ENCODE data around the gene SORCS1. TPM values are rescaled to one million over a fixed set of nuclear protein-coding genes. Genes with fewer than 3 reads are reported as not detected.

The SORCS1 gene
- polyA plus RNA-seq, 1 donor from 2014 or later, result not detected

DNA sequence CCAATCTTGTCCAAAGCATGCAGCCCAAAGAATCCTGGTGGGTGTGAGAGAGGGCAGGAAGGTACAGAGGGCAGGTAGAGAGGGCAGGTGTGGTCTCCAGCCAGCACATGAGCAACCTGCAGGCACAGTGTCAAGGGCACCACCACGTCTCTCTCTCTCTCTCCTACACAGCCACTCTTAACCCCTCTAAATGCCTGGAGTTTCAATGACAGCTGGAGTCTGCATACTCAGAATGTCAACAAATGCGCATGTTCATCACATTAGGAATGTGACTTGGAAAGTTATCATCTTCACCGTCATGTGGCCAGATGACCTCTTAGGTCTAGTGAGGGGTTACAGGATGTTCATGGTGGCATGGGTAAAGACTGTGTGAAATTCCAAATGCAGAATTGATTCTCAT, 456.8 kb downstream of the SORCS1 start:
- Mint-ChIP-seq H3K9me3 (no peaks in the 10 kb centered on the region), H3K4me3 (no peak overlapping the region), H3K27me3 (peaks cover 3% of the 10 kb centered on the region), H3K27ac (no peak overlapping the region), H3K4me1 (peaks cover 0 to 1% (median 1%) of the 10 kb centered on the region in 3 donors), H3K36me3 (no peaks in the 10 kb centered on the region)

DNA sequence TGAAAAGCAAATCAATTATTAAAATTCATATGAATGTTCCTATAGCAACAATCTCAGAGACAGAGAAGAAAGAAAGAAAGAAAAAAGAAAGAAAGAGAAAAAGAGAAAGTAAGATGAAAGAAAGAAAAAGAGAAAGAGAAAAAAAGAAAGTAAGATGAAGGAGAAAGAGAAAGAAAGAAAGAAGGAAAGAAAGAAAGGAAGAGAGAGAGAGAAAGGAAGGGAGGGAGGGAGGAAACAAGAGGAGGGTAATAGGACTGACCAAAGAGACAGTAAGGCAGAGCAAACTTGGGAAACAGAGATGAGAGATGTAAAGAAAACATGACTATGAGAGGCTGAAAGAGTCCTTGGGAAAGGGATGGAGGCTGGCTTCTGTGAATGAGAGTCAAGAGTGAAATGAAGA, 458.4 kb downstream of the SORCS1 start:
- Mint-ChIP-seq H3K4me3 (no peak overlapping the region), H3K4me1 (peaks cover 0 to 1% (median 1%) of the 10 kb centered on the region in 3 donors), H3K9me3 (no peaks in the 10 kb centered on the region), H3K36me3 (no peaks in the 10 kb centered on the region), H3K27me3 (no peaks in the 10 kb centered on the region), H3K27ac (no peak overlapping the region)

DNA sequence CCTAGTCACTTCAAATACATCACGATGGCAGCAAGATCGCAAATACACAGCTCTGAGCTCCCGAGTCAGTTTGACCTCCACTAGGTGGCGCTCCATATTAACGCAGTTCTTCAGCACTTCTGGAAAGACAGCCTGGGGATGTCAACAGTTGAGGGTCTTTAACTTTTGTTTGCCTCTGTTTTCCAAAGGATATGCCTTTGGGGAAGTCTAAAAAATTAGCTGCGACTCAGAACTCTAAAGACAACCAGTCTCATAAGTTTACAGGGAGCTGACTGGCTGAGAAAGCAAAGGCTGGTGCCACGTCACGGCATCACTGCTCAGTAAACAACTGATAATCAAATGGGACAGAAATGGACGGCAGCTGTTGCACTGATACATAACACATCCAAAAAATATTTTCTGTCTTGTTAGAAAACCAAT, 458.8 kb downstream of the SORCS1 start:
- Mint-ChIP-seq H3K9me3 (no peaks in the 10 kb centered on the region), H3K36me3 (no peaks in the 10 kb centered on the region), H3K27me3 (no peaks in the 10 kb centered on the region), H3K4me1 (peaks cover 0 to 1% (median 1%) of the 10 kb centered on the region in 3 donors), H3K4me3 (no peak overlapping the region), H3K27ac (no peak overlapping the region)

DNA sequence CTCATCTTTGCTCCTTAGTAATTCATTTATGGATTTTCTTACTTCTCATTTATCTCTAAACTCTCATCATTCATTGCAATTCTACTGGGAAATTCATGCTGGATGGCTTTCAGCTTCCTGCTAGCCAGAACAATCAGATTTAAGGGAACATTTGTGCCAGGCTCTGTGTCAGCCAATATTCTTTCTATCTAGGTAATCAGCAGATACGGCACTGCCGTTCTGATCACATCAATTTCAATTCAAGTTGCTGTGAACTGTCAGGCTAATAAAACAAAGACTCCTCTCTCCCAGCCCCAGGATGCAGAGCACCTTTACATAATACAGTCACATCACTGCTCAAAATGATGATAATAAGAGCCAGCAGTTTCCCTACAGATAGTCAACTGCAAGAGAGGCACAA, 468.3 kb downstream of the SORCS1 start:
- Mint-ChIP-seq H3K27ac (no peak overlapping the region), H3K27me3 (peaks cover 1% of the 10 kb centered on the region), H3K4me1 (no peaks in the 10 kb centered on the region), H3K4me3 (no peak overlapping the region), H3K36me3 (no peaks in the 10 kb centered on the region), H3K9me3 (peaks cover 0 to 2% (median 0%) of the 10 kb centered on the region in 3 donors)

DNA sequence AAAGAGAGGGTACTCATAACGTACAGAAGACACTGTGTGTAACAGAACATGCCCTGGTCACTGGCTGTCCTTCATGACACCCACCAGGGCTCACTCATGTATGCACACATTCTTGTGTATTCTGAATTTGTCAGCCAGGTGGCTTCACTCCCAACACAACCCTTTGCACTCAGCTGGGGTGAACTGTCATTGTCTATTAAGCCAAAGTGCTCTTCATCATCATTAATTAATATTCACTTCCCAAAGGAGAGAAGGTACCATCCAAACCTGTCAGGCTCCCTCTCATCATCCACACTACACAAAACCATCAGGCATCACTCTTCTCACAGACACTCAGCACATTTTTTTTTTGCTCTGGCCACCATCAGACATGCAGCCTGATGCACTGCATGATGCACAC, 469.8 kb downstream of the SORCS1 start:
- Mint-ChIP-seq H3K27me3 (peaks cover 1% of the 10 kb centered on the region), H3K27ac (peak overlapping the region in 1 of 3 donors; percentile 69), H3K36me3 (no peaks in the 10 kb centered on the region), H3K9me3 (peaks cover 0 to 2% (median 0%) of the 10 kb centered on the region in 3 donors), H3K4me1 (no peaks in the 10 kb centered on the region), H3K4me3 (no peak overlapping the region)

DNA sequence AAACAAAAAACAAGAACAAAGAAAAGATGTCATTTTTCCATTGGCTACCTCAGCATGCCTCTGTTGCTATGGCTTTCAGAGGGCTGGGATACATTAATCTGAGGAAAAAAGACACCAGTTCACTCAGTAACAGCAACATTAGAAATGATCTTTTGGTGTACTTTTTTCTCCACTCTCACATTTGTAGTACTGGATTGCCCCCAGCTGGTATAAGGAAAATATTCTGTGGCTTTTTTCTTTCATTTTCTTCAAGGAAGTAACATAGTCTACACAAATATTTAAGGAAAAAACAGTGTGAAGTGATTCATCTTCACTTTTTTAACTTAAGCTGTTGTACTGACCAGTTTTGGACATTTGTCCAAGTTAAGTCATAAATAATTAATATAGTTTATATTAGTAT, 482.3 kb downstream of the SORCS1 start:
- peaks cover 0 to 6% (median 4%) of the 10 kb centered on the region in 3 donors for H3K9me3 Mint-ChIP-seq
- no peak overlapping the region for H3K4me3 Mint-ChIP-seq
- peaks cover 3% of the 10 kb centered on the region for H3K27me3 Mint-ChIP-seq
- peaks cover 1% of the 10 kb centered on the region for H3K36me3 Mint-ChIP-seq
- H3K27ac Mint-ChIP-seq, result no peak overlapping the region
- H3K4me1 Mint-ChIP-seq, result no peaks in the 10 kb centered on the region

DNA sequence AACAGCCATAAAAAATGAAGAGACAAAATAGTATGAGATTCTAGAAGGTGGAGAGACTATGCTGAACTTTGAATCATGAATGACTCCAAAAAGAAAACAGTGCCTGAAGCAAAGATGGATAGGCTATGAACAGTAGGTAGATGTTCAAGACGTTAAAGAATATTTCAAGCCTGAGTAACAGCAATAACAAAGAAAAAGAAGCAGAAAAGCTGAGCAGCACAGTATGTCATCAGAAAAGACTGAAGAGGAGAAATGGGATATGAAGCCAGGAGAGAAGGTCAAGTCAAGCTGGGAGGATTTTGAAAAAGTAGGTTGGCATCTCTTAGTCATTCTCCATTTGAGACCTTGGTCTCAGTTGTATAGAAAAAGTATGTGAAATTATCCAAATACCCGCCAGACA, 484.4 kb downstream of the SORCS1 start:
- Mint-ChIP-seq H3K9me3 (peaks cover 6 to 14% (median 11%) of the 10 kb centered on the region in 3 donors), H3K27me3 (peaks cover 3% of the 10 kb centered on the region), H3K4me3 (no peak overlapping the region), H3K36me3 (peaks cover 1% of the 10 kb centered on the region), H3K27ac (no peak overlapping the region), H3K4me1 (no peaks in the 10 kb centered on the region)

DNA sequence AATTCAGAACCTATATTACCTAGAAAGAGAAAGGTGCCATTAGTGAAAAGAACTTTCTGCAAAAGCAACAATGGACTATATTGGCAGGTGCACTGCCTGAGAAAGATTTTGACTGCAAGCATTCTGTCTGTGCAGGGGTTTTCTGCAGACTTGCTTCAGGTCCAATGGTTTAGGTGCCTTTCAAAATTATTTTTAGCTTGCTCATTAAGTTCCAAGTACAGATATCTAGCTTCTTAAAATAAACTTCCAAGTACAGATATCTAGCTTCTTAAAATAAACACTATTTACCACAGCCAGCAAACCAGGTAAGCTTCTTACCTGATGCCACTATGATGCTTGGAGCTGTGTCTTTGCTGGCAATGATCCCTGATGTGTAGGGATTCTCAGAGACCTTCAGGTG, 485.2 kb downstream of the SORCS1 start:
- Mint-ChIP-seq H3K4me1 (no peaks in the 10 kb centered on the region), H3K27me3 (peaks cover 3% of the 10 kb centered on the region), H3K9me3 (peaks cover 6 to 17% (median 11%) of the 10 kb centered on the region in 3 donors), H3K36me3 (peaks cover 1% of the 10 kb centered on the region), H3K4me3 (no peak overlapping the region), H3K27ac (no peak overlapping the region)

DNA sequence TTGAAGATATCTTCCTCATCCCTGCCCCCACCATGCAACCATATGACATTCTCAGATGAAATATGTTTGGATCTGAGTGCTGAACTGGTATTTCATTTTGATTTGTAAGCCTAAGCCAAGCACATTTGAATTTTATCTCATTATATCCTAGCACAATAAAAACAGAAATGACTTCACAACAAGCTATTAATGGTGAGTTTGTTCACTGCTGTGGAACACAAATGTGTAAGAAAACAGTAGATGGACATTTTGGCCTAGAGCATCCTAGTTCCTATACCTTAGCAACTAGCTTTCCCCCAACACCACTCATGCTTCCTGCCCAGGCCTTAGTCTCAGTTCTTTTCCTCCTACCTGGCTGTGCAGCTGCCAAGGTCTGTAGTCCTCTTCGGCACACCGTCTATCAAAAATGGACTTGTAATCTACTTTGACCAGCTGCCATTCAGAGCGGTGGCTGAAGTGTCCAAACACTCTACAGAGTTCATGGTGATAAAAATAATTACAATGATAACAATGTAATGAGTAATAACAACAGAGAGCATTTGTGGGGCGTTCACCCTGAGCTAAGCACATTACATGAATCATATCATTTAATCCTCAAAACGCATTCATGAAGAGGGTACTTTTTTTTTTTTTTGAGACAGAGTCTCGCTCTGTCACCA, 491.9 kb downstream of the SORCS1 start:
- H3K9me3 Mint-ChIP-seq, result peaks cover 4 to 26% (median 5%) of the 10 kb centered on the region in 3 donors
- no peak overlapping the region for H3K27ac Mint-ChIP-seq
- no peak overlapping the region for H3K4me3 Mint-ChIP-seq
- no peaks in the 10 kb centered on the region for H3K36me3 Mint-ChIP-seq
- H3K27me3 Mint-ChIP-seq, result no peaks in the 10 kb centered on the region
- no peaks in the 10 kb centered on the region for H3K4me1 Mint-ChIP-seq

DNA sequence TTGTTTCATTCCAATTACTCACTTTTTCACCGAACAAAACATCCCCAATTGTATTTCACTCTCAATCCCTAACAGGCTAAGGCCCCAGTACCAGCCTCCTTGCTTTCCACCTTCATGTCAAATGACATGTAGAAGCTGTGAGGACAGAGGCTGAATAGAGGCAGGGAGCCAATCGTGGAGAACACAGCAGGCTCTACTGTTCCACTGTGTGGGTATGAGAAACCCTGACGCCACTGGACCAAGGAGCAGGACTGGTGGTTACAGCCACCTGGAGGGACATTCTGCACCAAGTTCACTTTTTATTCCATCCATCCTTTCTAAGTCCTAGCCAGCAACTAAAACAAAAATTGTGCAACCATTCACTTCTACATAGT, 502.8 kb downstream of the SORCS1 start:
- no peaks in the 10 kb centered on the region for H3K36me3 Mint-ChIP-seq

DNA sequence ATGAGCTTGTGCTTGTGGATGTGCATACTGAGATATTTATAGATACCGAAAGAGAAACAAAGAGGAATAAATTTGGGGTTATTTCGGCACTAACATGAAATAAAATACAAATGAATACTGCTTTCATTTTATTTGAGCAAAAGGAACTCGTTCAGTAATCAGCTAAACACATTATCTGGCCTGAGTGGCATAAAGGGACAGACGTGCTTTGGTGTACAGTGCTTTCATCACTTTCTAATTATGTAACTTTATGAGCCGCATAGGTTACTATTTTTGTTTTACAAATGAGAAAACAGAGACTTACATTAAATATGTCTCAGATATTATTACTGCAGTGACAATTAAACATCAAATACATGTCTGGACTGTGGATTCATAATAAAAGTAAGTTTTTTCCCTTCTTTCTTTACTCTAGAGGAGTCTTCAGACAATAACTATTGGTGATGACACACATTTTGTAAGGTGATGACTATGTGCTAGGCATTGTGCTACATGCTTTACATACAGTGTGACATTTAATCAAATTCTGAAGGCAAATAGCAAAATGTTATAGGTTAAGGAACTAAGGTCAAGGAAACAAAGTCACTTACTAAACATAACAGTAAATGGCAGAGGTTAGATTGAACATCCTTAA, 503.3 kb downstream of the SORCS1 start:
- Mint-ChIP-seq H3K9me3 (peaks cover 0 to 3% (median 0%) of the 10 kb centered on the region in 3 donors), H3K27ac (no peak overlapping the region), H3K36me3 (no peaks in the 10 kb centered on the region), H3K27me3 (no peaks in the 10 kb centered on the region), H3K4me1 (no peaks in the 10 kb centered on the region), H3K4me3 (no peak overlapping the region)

More for the DNA sequence above, 502.8 kb downstream of the SORCS1 start:
- no peak overlapping the region for H3K27ac Mint-ChIP-seq
- peaks cover 0 to 3% (median 0%) of the 10 kb centered on the region in 3 donors for H3K9me3 Mint-ChIP-seq
- H3K27me3 Mint-ChIP-seq, result no peaks in the 10 kb centered on the region
- H3K4me3 Mint-ChIP-seq, result no peak overlapping the region
- no peaks in the 10 kb centered on the region for H3K4me1 Mint-ChIP-seq

DNA sequence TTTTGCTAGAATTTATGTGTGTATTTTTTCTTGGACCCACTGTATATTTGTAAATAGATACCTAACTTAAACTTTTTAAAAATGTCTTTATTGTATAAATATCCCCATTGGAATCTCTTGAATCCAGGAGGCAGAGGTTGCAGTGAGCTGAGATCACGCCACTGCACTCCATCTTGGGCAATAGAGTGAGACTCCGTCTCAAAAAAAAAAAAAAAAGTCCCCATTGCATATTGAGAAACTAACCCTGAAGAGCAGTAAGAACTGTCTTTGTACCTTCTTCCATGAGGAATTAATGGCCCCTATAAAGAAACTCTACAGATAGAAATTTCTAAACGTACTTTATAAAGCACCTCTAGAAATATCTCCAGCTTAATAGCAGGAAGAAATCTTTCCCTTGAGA, 504.0 kb downstream of the SORCS1 start:
- Mint-ChIP-seq H3K9me3 (peaks cover 0 to 3% (median 0%) of the 10 kb centered on the region in 3 donors), H3K4me1 (no peaks in the 10 kb centered on the region), H3K36me3 (no peaks in the 10 kb centered on the region), H3K4me3 (no peak overlapping the region), H3K27me3 (no peaks in the 10 kb centered on the region), H3K27ac (no peak overlapping the region)

DNA sequence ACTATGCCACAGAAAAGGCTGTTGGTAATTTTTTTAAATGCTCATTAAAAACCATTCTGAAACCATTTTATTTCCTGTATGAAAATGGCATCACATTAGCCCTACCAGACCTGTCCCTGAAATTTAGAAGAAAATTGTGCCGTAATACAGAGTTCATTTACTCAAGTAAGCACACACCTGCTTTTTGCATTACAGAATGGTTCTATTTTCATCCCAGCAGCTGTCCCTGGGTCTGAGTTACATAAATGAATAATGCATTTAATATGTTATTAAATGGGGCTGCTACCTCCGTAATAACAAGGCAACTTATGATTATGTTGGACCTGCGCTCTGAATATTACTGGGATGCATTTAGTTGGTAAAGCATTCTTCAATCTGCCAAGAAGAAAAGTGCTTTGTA, 508.9 kb downstream of the SORCS1 start:
- Mint-ChIP-seq H3K27me3 (no peaks in the 10 kb centered on the region), H3K4me1 (no peaks in the 10 kb centered on the region), H3K36me3 (no peaks in the 10 kb centered on the region), H3K27ac (no peak overlapping the region), H3K4me3 (no peak overlapping the region), H3K9me3 (no peaks in the 10 kb centered on the region)

DNA sequence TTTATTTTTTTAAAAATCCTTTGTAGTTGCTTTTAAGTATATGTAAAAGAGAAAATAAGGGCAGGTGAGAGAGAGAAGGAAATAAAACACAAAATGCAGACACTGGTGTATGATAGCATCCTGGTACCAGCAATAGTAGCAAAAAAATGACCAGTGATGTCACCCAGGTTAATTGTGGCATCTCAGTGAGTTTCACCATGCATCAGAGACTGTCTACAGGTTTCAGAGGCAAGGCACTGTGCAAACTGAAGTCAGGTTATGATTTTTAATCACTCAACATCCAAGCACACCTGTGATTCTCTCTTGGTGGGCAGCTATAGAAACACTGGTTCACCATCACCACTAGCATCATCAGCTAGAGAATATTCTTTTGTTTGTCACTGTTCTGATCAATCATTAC, 509.3 kb downstream of the SORCS1 start:
- Mint-ChIP-seq H3K36me3 (no peaks in the 10 kb centered on the region), H3K27ac (no peak overlapping the region)

DNA sequence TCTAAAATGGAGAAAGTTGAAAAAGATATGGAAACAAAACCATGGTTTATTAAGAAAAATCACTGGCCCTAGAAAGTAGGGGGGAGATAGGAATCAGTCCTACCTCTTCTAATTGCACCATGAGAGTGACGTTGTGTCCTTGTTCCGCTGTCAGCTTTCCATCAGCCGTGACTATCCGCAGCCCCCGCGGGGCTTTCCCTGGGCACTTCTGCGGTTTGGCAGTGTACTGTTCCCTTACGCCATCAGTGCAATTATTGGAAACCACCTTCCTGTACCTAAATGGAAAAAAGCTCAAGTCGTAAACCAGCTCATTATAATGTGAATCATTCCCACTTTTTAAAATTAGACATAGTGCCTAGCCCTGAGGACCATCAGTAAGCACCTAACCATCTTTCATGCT, 512.2 kb downstream of the SORCS1 start:
- Mint-ChIP-seq H3K36me3 (no peaks in the 10 kb centered on the region), H3K4me1 (no peaks in the 10 kb centered on the region), H3K9me3 (no peaks in the 10 kb centered on the region), H3K27ac (no peak overlapping the region), H3K4me3 (no peak overlapping the region), H3K27me3 (no peaks in the 10 kb centered on the region)

More for the DNA sequence above, 509.3 kb downstream of the SORCS1 start:
- no peak overlapping the region for H3K4me3 Mint-ChIP-seq
- H3K9me3 Mint-ChIP-seq, result no peaks in the 10 kb centered on the region
- H3K27me3 Mint-ChIP-seq, result no peaks in the 10 kb centered on the region
- no peaks in the 10 kb centered on the region for H3K4me1 Mint-ChIP-seq

Data from IgD-negative memory B cell (primary cell).